HFFc6 (cell line): ENCODE results near the gene CORO1C. TPM values are rescaled to one million over a fixed set of nuclear protein-coding genes. Genes with fewer than 3 reads are reported as not detected.

ENCODE experiments used
- DNase-seq: peaks from one replicate; pipeline ENCODE4 v3.0.0-alpha.2; 2018
- H3K27ac Mint-ChIP-seq: 2 replicates; pipeline ENCODE4 v1.8.0; 2020; ENCODE audit warnings: mild to moderate bottlenecking, mixed read lengths
- H3K27me3 Mint-ChIP-seq: 2 replicates; pipeline ENCODE4 v1.8.0; 2021; ENCODE audit warnings: mild to moderate bottlenecking, moderate library complexity, mixed read lengths; ENCODE audit not compliant: insufficient read depth
- H3K36me3 Mint-ChIP-seq: 2 replicates; pipeline ENCODE4 v1.8.0; 2021; ENCODE audit warnings: low read depth, mixed read lengths
- H3K4me1 Mint-ChIP-seq: 2 replicates; pipeline ENCODE4 v1.8.0; 2020; ENCODE audit warnings: low read depth, mixed read lengths
- H3K4me3 Mint-ChIP-seq: 2 replicates; pipeline ENCODE4 v1.8.0; 2020; ENCODE audit warnings: mild to moderate bottlenecking, moderate library complexity, mixed read lengths
- H3K9me3 Mint-ChIP-seq: 2 replicates; pipeline ENCODE4 v1.8.0; 2020; ENCODE audit warnings: mild to moderate bottlenecking, mixed read lengths
- CTCF ChIP-seq: fragments of 200-600 bp; sonication (generic); IDR thresholded peaks from 2 replicates; pipeline ENCODE4 v1.5.0; 2021; ENCODE audit warnings: antibody characterized with exemption, mild to moderate bottlenecking
- total RNA-seq, 6 experiments: library from RNA; stranded (reverse); fragmentation: NEBNext Ultra II Directional; extraction: Animal tissue kit (Norgen Biotek cat#: 25700); gene quantifications; 2 replicates in 1 of 6; 3 replicates in 5 of 6; pipeline ENCODE4 v1.2.3, GENCODE V29; 2021

The CORO1C gene
- total RNA-seq, 6 experiments from 2014 or later = 541 to 709 (median 649) TPM

- DNase-seq = peak; percentile 96
- peaks cover 1% of the 10 kb centered on the region; the same call in 1 of the 2 replicates for H3K27me3 Mint-ChIP-seq
- peaks cover 50% of the 10 kb centered on the region for H3K36me3 Mint-ChIP-seq
- H3K4me1 Mint-ChIP-seq = peaks cover 92% of the 10 kb centered on the region
- no peaks in the 10 kb centered on the region for H3K9me3 Mint-ChIP-seq
- H3K27ac Mint-ChIP-seq = peak overlapping the region; percentile 89
- no peak for TF ChIP-seq CTCF
- H3K4me3 Mint-ChIP-seq = peak overlapping the region; percentile 77
Observed at GRCh38 chr12:108722992-108723766, 8.1 kb downstream of the CORO1C start.

- peak overlapping the region; percentile 75 for H3K4me3 Mint-ChIP-seq
- H3K36me3 Mint-ChIP-seq = peaks cover 44% of the 10 kb centered on the region
- H3K4me1 Mint-ChIP-seq = peaks cover 87% of the 10 kb centered on the region
- TF ChIP-seq CTCF = no peak
- DNase-seq = peak; percentile 12
- no peaks in the 10 kb centered on the region for H3K9me3 Mint-ChIP-seq
- peak overlapping the region; percentile 89 for H3K27ac Mint-ChIP-seq
- no peaks in the 10 kb centered on the region for H3K27me3 Mint-ChIP-seq
Observed at GRCh38 chr12:108722463-108722862, 8.9 kb downstream of the CORO1C start.

GRCh38 chr12:108721824-108722223 is 9.5 kb downstream of the CORO1C start:
- H3K27ac Mint-ChIP-seq = peak overlapping the region; percentile 89
- H3K4me1 Mint-ChIP-seq = peaks cover 87% of the 10 kb centered on the region
- no peaks in the 10 kb centered on the region for H3K9me3 Mint-ChIP-seq

GRCh38 chr12:108720757-108721514 is 10.4 kb downstream of the CORO1C start:
- H3K4me3 Mint-ChIP-seq = peak overlapping the region; percentile 75
- H3K4me1 Mint-ChIP-seq = peaks cover 88% of the 10 kb centered on the region
- peaks cover 46% of the 10 kb centered on the region for H3K36me3 Mint-ChIP-seq
- DNase-seq = peak; percentile 73
- TF ChIP-seq CTCF = no peak
- H3K27me3 Mint-ChIP-seq = no peaks in the 10 kb centered on the region
- no peaks in the 10 kb centered on the region for H3K9me3 Mint-ChIP-seq
- peak overlapping the region; percentile 89 for H3K27ac Mint-ChIP-seq

More at GRCh38 chr12:108721824-108722223, 9.5 kb downstream of the CORO1C start:
- Mint-ChIP-seq H3K4me3 (peak overlapping the region; percentile 75), H3K36me3 (peaks cover 44% of the 10 kb centered on the region), H3K27me3 (no peaks in the 10 kb centered on the region)
- DNase-seq = no peak
- no peak for TF ChIP-seq CTCF

GRCh38 chr12:108717243-108717642 is 14.1 kb downstream of the CORO1C start:
- H3K4me1 Mint-ChIP-seq = peaks cover 86% of the 10 kb centered on the region
- peak overlapping the region; percentile 62 for H3K27ac Mint-ChIP-seq
- no peaks in the 10 kb centered on the region; the same call in 1 of the 2 replicates for H3K27me3 Mint-ChIP-seq
- H3K9me3 Mint-ChIP-seq = no peaks in the 10 kb centered on the region
- peak overlapping the region; percentile 8 for H3K4me3 Mint-ChIP-seq
- TF ChIP-seq CTCF = no peak
- no peak for DNase-seq
- peaks cover 36% of the 10 kb centered on the region for H3K36me3 Mint-ChIP-seq
